OCI-LY3 (cell line): ENCODE data around the gene GOLGA6A.

Experiments
- CTCF ChIP-seq: fragments of 200-600, 300-600 bp; sonication (generic); IDR thresholded peaks from 2 replicates; pipeline ENCODE4 v1.5.1; 2014; ENCODE audit warnings: antibody characterized with exemption, low read length, low read depth
- EZH2phosphoT487 ChIP-seq: fragments of 200-600 bp; shearing (Covaris generic); IDR thresholded peaks from 2 replicates; pipeline ENCODE4 v1.6.1; 2018; ENCODE audit warnings: antibody characterized with exemption, mixed run types, low read depth

GRCh38 chr15:74027688-74028087, 54.7 kb downstream of the GOLGA6A start:
- no peak for TF ChIP-seq CTCF
- TF ChIP-seq EZH2phosphoT487: no peak
